Effector CD8-positive, alpha-beta T cell (primary cell): ENCODE results near the gene BSCL2.
"Not testable (repeated sequence)": the region's sequence is repeated elsewhere in the genome, so short reads cannot be mapped to it uniquely, and the experiment has no call there.

ENCODE experiments used
- DNase-seq: peaks from one replicate; lab custom pipeline; 2025; lab: John Stamatoyannopoulos, UW

BSCL2 gene

GRCh38 chr11:62656796-62657429, 50.3 kb downstream of the BSCL2 start:
- DNase-seq = no peak

- no peak for DNase-seq
Measured at GRCh38 chr11:62654297-62654696, 52.9 kb downstream of the BSCL2 start.

- DNase-seq = no peak
Measured at GRCh38 chr11:62652161-62653006, 54.8 kb downstream of the BSCL2 start.

- DNase-seq = not testable (repeated sequence)
Measured at GRCh38 chr11:62650283-62650682, 56.9 kb downstream of the BSCL2 start.

GRCh38 chr11:62649486-62649885, 57.7 kb downstream of the BSCL2 start:
- DNase-seq = no peak

- no peak for DNase-seq
Measured at GRCh38 chr11:62648967-62649364, 58.3 kb downstream of the BSCL2 start.

GRCh38 chr11:62648185-62648966, 58.8 kb downstream of the BSCL2 start:
- DNase-seq = no peak

- no peak for DNase-seq
Measured at GRCh38 chr11:62647609-62648005, 59.6 kb downstream of the BSCL2 start.

GRCh38 chr11:62646825-62647608, 60.2 kb downstream of the BSCL2 start:
- no peak for DNase-seq

GRCh38 chr11:62645946-62646824, 61.0 kb downstream of the BSCL2 start, which contains the start of gene GANAB:
Gene GANAB (minus strand): TSS chr11:62646613. CDS start chr11:62646599, 14 bp downstream.
- DNase-seq = peak; percentile 99

GRCh38 chr11:62645671-62645945, 61.6 kb downstream of the BSCL2 start:
- DNase-seq = no peak

GRCh38 chr11:62644220-62644619, 63.0 kb downstream of the BSCL2 start:
- no peak for DNase-seq
